Mesodermal cell (in vitro differentiated cells): ENCODE data around the gene KRTAP2-2.
"Not testable (repeated sequence)": the region's sequence is repeated elsewhere in the genome, so short reads cannot be mapped to it uniquely, and the experiment has no call there.

Experiments
- H3K27ac ChIP-seq: 2 replicates; pipeline ENCODE4 v1.7.0; 2013; ENCODE audit warnings: mild to moderate bottlenecking, low read depth, low read length, moderate library complexity; ENCODE audit not compliant: severe bottlenecking
- H3K36me3 ChIP-seq: 2 replicates; pipeline ENCODE4 v1.7.1; 2013; ENCODE audit warnings: mild to moderate bottlenecking, low read length, moderate library complexity; ENCODE audit not compliant: control insufficient read depth, insufficient read depth
- H3K4me1 ChIP-seq: one replicate; pipeline ENCODE4 v1.7.1; 2013; ENCODE audit warnings: mild to moderate bottlenecking, low read length; ENCODE audit not compliant: insufficient read depth, control insufficient read depth, poor library complexity, severe bottlenecking
- H3K4me3 ChIP-seq: 2 replicates; pipeline ENCODE4 v1.7.0; 2013; ENCODE audit warnings: low read length, control low read depth, mild to moderate bottlenecking; ENCODE audit not compliant: insufficient read depth, poor library complexity, severe bottlenecking; ENCODE audit errors: extremely low read depth
- H3K9me3 ChIP-seq: 2 replicates; pipeline ENCODE4 v1.7.1; 2013; ENCODE audit warnings: mild to moderate bottlenecking, low read length, moderate library complexity; ENCODE audit not compliant: control insufficient read depth
- WGBS, 2 experiments: methylation state at CpG; one replicate each; pipeline ENCODE4 v1.1.5; 2013; ENCODE audit warnings: missing lambda C conversion rate in 2 of 2; ENCODE audit not compliant: insufficient coverage in 2 of 2; 5-methylcytosine and 5-hydroxymethylcytosine counted together

KRTAP2-2 gene

DNA sequence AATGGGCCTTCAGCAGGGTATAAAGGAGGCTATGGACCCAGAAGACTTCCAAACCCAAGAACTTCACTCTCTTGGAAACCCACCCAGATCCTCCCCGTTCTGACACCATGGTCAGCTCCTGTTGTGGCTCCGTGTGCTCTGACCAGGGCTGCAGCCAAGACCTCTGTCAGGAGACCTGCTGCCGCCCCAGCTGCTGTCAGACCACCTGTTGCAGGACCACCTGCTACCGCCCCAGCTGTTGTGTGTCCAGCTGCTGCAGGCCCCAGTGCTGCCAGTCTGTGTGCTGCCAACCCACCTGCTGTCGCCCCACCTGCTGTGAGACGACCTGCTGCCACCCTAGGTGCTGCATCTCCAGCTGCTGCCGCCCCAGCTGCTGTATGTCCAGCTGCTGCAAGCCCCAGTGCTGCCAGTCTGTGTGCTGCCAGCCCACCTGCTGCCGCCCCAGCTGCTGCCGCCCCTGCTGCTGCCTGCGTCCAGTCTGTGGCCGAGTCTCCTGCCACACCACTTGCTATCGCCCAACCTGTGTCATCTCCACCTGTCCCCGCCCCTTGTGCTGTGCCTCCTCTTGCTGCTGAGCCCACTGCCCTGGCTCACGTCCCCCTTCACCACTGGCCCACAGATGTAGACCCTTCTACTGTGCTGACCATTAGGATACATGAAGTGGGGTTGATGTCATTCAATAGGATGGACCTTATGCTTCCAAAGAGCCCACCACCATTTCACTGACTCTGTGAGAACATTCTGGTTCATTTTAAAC, 29.2 kb upstream of the KRTAP2-2 start, which contains the start of gene KRTAP4-7:
TSS of gene KRTAP4-7 (plus strand) at position 51 of the 757 bp plus-strand sequence. CDS start at position 108, 57 bp downstream.
- H3K4me1 ChIP-seq, H3K36me3 ChIP-seq, H3K4me3 ChIP-seq, H3K27ac ChIP-seq, H3K9me3 ChIP-seq: not testable (repeated sequence)
- 86 to 89% methylated on average over 7 to 11 of the region's 14 CpGs for WGBS, 2 experiments

- not testable (repeated sequence) for H3K4me3 ChIP-seq, H3K4me1 ChIP-seq, H3K36me3 ChIP-seq, H3K27ac ChIP-seq, H3K9me3 ChIP-seq
- WGBS, 2 experiments = no CpG with 5 or more reads among the region's 2 CpGs
Observed at GRCh38 chr17:41083427-41083826, 28.4 kb upstream of the KRTAP2-2 start.

- H3K9me3 ChIP-seq = no peaks in the 10 kb centered on the region
- H3K36me3 ChIP-seq = no peaks in the 10 kb centered on the region
- H3K27ac ChIP-seq = no peak overlapping the region
- WGBS, 2 experiments = 78 to 88% methylated on average over 2 of the region's 4 CpGs
- H3K4me1 ChIP-seq = peaks cover 5% of the 10 kb centered on the region
- no peak overlapping the region for H3K4me3 ChIP-seq
Observed at GRCh38 chr17:41082626-41083025, 27.6 kb upstream of the KRTAP2-2 start.

DNA sequence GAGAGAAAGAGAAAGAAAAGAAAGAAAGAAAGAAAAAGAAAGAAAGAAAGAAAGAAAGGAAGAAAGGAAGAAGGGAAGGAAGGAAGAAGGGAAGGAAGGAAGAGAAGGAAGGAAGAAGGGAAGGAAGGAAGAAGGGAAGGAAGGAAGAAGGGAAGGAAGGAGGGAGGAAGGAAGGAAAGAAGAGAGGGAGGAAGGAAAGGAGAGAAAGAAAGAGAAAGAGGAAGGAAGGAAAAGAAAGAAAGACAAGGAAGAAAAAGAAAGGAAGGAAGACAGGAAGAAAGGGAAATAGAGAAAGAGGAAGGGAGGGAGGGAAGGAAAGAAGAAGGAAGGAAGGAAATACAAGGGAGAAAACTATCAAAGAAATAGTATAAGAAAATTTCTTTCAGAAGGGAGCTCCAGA, 21.8 kb upstream of the KRTAP2-2 start:
- no peaks in the 10 kb centered on the region for H3K36me3 ChIP-seq
- H3K4me3 ChIP-seq = no peak overlapping the region
- H3K4me1 ChIP-seq = no peaks in the 10 kb centered on the region
- H3K27ac ChIP-seq = no peak overlapping the region
- no peaks in the 10 kb centered on the region for H3K9me3 ChIP-seq

GRCh38 chr17:41073676-41074075, 18.6 kb upstream of the KRTAP2-2 start:
- WGBS, 2 experiments = 94 to 100% methylated on average over 1 to 2 of the region's 2 CpGs
- Histone ChIP-seq H3K4me3 (no peak overlapping the region), H3K9me3 (no peaks in the 10 kb centered on the region), H3K4me1 (no peaks in the 10 kb centered on the region), H3K27ac (no peak overlapping the region), H3K36me3 (no peaks in the 10 kb centered on the region)

- WGBS, 2 experiments = 90 to 100% methylated on average over 3 to 5 of the region's 5 CpGs
- Histone ChIP-seq H3K4me3 (no peak overlapping the region), H3K36me3 (no peaks in the 10 kb centered on the region), H3K4me1 (no peaks in the 10 kb centered on the region), H3K27ac (no peak overlapping the region), H3K9me3 (no peaks in the 10 kb centered on the region)
Observed at GRCh38 chr17:41071606-41072360, 16.8 kb upstream of the KRTAP2-2 start.

GRCh38 chr17:41069031-41069430, 14.0 kb upstream of the KRTAP2-2 start:
- Histone ChIP-seq H3K9me3 (no peaks in the 10 kb centered on the region), H3K27ac (no peak overlapping the region), H3K4me3 (no peak overlapping the region), H3K4me1 (no peaks in the 10 kb centered on the region), H3K36me3 (no peaks in the 10 kb centered on the region)
- 90 to 100% methylated on average over 2 of the region's 3 CpGs for WGBS, 2 experiments

DNA sequence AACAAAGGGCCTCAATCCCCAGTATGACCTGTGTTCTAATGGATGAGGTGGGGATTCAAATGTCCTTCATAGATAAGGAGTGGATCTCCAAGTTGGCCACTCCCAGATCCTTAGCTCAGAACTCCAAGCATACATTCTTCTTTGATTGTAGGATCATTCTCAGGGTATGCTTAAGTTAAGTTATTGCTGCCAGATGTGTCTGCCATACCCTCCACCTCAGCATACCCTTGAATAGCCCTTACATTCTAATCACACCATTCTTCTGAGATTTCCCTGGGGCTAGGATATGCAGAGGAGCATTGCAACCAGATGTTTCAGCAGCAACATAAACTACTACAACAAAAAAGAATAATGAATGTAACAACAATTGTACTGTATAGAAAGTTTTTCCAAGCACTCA, 12.3 kb upstream of the KRTAP2-2 start:
- H3K36me3 ChIP-seq = no peaks in the 10 kb centered on the region
- no peak overlapping the region for H3K27ac ChIP-seq
- H3K9me3 ChIP-seq = no peaks in the 10 kb centered on the region
- no peaks in the 10 kb centered on the region for H3K4me1 ChIP-seq
- H3K4me3 ChIP-seq = no peak overlapping the region

DNA sequence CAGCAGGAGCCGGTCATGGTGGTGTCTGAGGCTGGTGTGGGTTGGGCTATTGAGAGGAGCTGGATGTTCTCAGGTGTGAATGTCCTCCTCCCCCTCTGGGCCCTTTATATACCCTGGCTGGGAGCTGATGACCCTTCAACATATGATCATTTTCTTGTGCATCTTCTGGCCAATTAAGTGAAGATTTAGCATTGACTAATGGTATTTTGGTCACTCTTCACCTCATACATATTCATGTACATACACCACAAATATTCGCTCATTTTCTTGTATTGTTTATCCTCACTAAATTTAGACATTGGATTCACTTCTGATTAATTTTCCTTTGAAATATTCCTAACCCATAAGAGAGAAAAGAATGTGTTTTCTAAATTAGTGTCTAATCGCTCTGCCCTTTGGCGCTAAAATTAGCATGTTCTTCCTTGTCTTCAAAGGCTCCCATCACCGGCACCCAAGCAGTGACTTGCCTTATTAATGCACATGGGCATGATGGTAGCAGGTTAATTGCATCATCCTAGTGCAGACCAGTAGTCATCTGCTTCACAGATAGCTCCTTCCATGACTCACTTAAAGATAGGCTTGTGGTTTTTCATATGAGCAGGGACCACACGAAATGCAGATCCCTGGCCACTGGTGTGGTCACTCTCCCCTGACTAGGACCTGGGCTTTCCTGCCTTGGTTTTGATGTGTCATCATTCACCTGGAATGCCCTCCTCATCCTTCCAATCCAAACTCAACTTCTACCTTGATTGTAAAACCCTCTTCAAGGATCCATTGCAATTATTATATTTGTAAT, 11.0 kb upstream of the KRTAP2-2 start, which contains the start of gene KRTAP2-4:
TSS of gene KRTAP2-4 (minus strand) at position 51 of the 796 bp plus-strand sequence. CDS start at position 17, 34 bp downstream.
- H3K4me3 ChIP-seq = no peak within 1 kb of the TSS
- no peaks in the 10 kb centered on the region for H3K36me3 ChIP-seq
- H3K27ac ChIP-seq = no peak within 1 kb of the TSS
- no peaks in the 10 kb centered on the region for H3K9me3 ChIP-seq
- 80 to 86% methylated on average over 3 to 5 of the region's 6 CpGs for WGBS, 2 experiments
- H3K4me1 ChIP-seq = no peaks in the 10 kb centered on the region

GRCh38 chr17:41065016-41065689, 10.1 kb upstream of the KRTAP2-2 start:
- H3K36me3 ChIP-seq, H3K4me1 ChIP-seq, H3K9me3 ChIP-seq, H3K27ac ChIP-seq, H3K4me3 ChIP-seq: not testable (repeated sequence)
- 84% methylated on average over 3 of the region's 16 CpGs for WGBS, 2 experiments
